ENCODE data around the gene ZNF512B. TPM values are rescaled to one million over a fixed set of nuclear protein-coding genes. Genes with fewer than 3 reads are reported as not detected.
"Not testable (repeated sequence)": the region's sequence is repeated elsewhere in the genome, so short reads cannot be mapped to it uniquely, and the experiment has no call there.

The ZNF512B gene
- polyA plus RNA-seq, 2 of the 4 experiments (the other 2 are of a cell fraction): 2.1 to 16.8 TPM

- DNase-seq (ENCODE audit: low read depth in 1 of 2, low spot score in 1 of 2): no peak
- POLR2A ChIA-PET: interaction anchor here (2.2 kb wide), 1 partner anchor 19 kb away, joined by 6 read pairs; the partner anchor contains the start of gene PRPF6
- no peak overlapping the region for H3K4me3 ChIP-seq
- ATAC-seq: no peak
- no peak overlapping the region for H3K27ac ChIP-seq
- TF ChIP-seq MAX (IDR thresholded peaks at IDR 0.05) (no peak), CBX2 (IDR thresholded peaks at IDR 0.05; ENCODE audit: borderline replicate concordance, low read depth) (no peak), FOSL2 (IDR thresholded peaks at IDR 0.05) (no peak), FOSL2 (CRISPR knock-in tag; IDR thresholded peaks at IDR 0.05) (no peak), HES2 (IDR thresholded peaks at IDR 0.05) (no peak), RNF2 (IDR thresholded peaks at IDR 0.05; ENCODE audit: borderline replicate concordance, low read depth) (no peak), MAZ (IDR thresholded peaks at IDR 0.05; ENCODE audit: borderline replicate concordance, low read depth, low read length) (no peak), ZFP36 (IDR thresholded peaks at IDR 0.05; ENCODE audit: borderline replicate concordance, partially characterized antibody) (no peak), CHD2 (IDR thresholded peaks at IDR 0.05; ENCODE audit: low read length, partially characterized antibody) (no peak), MAFK (IDR thresholded peaks at IDR 0.05; ENCODE audit: partially characterized antibody) (no peak), HDAC2 (IDR thresholded peaks at IDR 0.05) (no peak), HEYL (CRISPR knock-in tag; IDR thresholded peaks at IDR 0.05) (no peak), HOXB5 (CRISPR knock-in tag; IDR thresholded peaks at IDR 0.05) (no peak), TP53 (CRISPR knock-in tag; IDR thresholded peaks at IDR 0.05) (no peak)
- TF ChIP-seq, protein P1, sequence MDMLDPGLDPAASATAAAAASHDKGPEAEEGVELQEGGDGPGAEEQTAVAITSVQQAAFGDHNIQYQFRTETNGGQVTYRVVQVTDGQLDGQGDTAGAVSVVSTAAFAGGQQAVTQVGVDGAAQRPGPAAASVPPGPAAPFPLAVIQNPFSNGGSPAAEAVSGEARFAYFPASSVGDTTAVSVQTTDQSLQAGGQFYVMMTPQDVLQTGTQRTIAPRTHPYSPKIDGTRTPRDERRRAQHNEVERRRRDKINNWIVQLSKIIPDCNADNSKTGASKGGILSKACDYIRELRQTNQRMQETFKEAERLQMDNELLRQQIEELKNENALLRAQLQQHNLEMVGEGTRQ (IDR thresholded peaks at IDR 0.05): no peak
- FAIRE-seq: no peak
- WGBS (ENCODE audit: missing lambda C conversion rate): 92% methylated on average over 26 of the region's 26 CpGs
- H3K9me3 ChIP-seq: no peaks in the 10 kb centered on the region
- H3K4me2 ChIP-seq: no peak overlapping the region
- CTCF ChIA-PET: interaction anchor here (0.9 to 4.6 kb wide), 4 partner anchors 12 to 424 kb away, joined by 3 to 44 read pairs (median 6); partner anchors contain the start of genes PRPF6 and PTK6
- H3K4me1 ChIP-seq: peaks cover 8% of the 10 kb centered on the region
These were observed 7.9 kb downstream of the ZNF512B start for GRCh38 chr20:63961664-63962425.

DNA sequence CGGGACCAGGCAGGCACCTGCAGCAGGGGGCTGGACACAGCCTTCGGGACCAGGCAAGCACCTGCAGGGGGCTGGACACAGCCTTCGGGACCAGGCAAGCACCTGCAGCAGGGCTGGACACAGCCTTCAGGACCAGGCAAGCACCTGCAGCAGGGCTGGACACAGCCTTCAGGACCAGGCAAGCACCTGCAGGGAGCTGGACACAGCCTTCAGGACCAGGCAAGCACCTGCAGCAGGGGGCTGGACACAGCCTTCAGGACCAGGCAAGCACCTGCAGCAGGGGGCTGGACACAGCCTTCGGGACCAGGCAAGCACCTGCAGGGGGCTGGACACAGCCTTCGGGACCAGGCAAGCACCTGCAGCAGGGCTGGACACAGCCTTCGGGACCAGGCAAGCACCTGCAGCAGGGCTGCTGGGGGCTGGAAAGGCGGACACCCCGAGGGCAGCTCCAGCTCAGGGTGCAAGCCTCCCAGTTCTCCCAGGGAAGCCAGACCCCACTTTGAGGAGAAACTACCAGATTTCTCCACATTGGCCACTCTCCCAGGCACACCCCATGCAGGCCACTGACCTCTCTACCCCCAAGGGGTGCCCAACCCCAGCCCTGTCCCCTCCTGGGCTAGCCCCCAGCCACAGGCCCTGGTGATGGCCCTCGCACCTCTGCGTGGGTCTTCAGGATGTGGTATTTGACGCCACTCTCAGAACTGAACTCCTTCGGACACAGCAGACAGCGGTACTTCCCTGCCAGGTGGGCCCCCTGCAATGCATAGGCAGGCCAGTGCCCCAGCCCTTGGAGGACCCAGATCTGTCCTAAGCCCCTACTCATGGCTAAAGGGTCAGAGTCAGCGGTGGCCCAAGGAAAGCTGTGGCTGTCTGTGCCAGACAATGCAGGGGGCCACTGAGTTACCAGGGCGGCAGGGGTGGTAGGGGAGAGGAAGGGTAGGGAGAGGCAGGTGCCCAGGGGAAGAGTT, 8.8 kb downstream of the ZNF512B start:
- H3K4me1 ChIP-seq; ATAC-seq; H3K4me2 ChIP-seq; H3K27ac ChIP-seq; FAIRE-seq; H3K4me3 ChIP-seq; DNase-seq (ENCODE audit: low read depth in 1 of 2, low spot score in 1 of 2); H3K9me3 ChIP-seq: not testable (repeated sequence)
- 87% methylated on average over 7 of the region's 15 CpGs for WGBS (ENCODE audit: missing lambda C conversion rate)
- POLR2A ChIA-PET: interaction anchor here (2.2 kb wide), 1 partner anchor 20 kb away, joined by 6 read pairs; the partner anchor contains the start of gene PRPF6
- CTCF ChIA-PET: interaction anchor here (0.9 to 4.6 kb wide), 4 partner anchors 13 to 423 kb away, joined by 3 to 44 read pairs (median 9); partner anchors contain the start of gene PTK6

DNA sequence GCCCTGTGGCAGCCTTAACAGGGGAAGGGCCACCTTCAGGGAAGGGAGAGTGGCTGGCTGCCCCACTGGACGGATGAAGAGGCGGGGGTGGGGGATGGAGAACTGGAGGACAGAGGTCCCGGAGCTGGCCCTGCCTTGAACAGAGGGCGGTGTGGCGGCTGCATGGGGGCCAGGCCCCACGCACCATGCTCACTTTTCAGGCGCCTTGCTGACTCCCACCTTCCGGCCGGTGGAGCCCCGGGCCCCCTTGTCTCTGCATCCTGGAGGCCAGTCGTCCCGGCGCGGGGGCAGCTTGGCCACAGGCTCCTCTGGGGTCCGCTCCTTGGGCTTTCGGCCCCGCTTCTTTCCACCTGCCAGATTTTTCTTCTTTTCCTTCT, 10.0 kb downstream of the ZNF512B start:
- POLR2A ChIA-PET: no interaction called here
- WGBS (ENCODE audit: missing lambda C conversion rate): 95% methylated on average over 14 of the region's 17 CpGs
- DNase-seq (ENCODE audit: low read depth in 1 of 2, low spot score in 1 of 2) (no peak), FAIRE-seq (no peak), ATAC-seq (no peak)
- no peak overlapping the region for H3K4me2 ChIP-seq
- H3K4me3 ChIP-seq: no peak overlapping the region
- TF ChIP-seq POLR2AphosphoS2 (conservative IDR thresholded peaks at IDR 0.05; ENCODE audit: low read length) (no peak), TP53 (CRISPR knock-in tag; IDR thresholded peaks at IDR 0.05) (no peak), CBX8 (IDR thresholded peaks at IDR 0.05) (no peak), MAFK (IDR thresholded peaks at IDR 0.05; ENCODE audit: partially characterized antibody) (no peak)
- H3K27ac ChIP-seq: no peak overlapping the region
- H3K9me3 ChIP-seq: no peaks in the 10 kb centered on the region
- CTCF ChIA-PET: interaction anchor here (2.3 kb wide), 1 partner anchor 14 kb away, joined by 11 read pairs; no protein-coding TSS in a partner anchor
- H3K4me1 ChIP-seq: peaks cover 14% of the 10 kb centered on the region

Data from A549 (cell line).